SHP77 (cell line): ENCODE results near the gene TNRC18.
A peak's percentile ranks its signal among the peaks of the same experiment; 100 is the strongest.

Experiments used
- DNase-seq, 2 experiments: peaks; one replicate each; lab custom pipeline; 2025; lab: John Stamatoyannopoulos, UW

The TNRC18 gene

DNA sequence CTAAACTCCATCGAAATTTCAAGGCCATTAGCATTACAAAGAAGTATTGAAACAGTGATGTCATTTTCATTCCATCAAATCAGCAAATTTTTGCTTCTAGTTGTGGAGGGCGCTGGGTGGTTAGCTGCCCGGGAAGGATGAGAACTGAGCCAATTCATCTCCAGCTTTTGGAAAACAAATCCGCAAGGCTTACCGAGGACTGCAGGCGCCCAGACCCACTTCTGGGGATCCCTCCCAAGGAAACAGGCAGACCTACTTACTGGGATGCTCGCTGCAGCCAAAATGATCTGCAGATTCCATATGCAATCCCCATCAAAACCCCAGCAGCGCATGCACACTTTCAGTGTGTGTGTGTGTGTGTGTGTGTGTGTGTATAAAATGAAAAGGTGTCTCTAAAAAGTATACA is 19.2 kb downstream of the TNRC18 start:
- DNase-seq: no peak

DNA sequence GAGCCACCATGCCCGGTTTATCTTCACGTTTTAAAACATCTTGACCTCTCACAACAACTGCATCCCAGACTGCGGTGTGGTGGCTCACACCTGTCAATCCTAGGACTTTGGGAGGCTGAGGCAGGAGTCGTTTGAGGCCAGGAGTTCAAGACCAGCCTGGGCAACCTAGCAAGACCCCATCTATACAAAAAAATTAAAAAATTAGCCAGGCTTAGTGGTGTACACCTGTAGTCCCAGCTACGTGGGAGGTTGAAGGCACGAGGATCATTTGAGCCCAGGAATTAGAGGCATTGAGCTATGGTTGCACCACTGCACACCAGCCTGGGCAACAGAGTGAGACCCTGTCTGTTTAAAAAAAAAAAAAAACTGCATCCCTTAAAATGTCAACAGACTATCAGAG is 20.2 kb downstream of the TNRC18 start:
- no peak for DNase-seq

DNA sequence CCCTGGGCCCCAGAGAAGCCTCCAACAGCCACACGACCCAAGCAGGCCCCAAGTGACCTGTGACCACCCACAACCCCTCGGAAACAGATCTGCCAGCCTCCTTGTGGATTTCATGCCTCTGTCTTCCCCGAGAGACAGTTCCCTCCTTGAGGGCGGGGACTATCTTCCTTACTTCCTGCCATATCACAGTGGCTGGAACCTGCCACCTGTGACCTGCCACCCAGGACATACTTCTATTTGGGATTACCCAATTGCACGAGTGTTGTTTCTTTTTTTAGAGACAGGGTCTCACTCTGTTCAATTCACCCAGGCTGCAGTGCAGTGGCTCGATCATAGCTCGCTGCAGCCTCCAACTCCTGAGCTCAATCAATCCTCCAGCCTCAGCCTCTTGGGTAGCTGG is 25.9 kb downstream of the TNRC18 start:
- DNase-seq: no peak

DNA sequence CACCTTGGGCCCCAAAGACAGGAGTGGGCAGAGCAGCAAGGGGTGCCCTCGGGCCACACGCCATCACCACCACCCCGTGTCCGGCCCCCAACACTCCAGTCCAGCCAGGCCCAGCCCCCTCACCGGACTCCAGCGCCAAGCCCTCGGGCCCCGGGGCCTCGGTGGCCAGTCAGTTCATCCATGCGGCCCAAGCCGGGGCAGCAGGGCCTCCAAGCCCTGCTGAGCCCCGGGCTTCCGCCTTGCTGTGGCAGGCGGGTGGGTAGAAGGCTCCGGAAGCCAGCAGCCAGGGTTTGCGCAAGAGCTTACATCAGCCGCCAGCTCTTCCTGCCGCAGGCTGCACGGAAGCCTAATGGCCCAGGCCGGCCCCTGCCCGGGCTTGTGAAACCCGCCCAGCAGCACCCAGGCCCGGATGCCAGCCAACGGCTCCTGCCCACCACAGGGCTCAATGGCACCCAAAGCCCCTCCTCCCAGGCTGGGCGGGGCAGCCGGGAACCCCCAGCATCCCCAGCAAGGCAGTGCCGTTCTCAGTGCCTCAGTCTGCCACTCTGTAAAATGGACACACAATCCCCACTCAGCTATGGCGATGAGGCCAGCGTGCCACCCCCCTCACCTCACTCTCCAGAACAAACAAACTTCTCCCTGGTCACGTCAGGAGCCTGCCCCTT is 26.5 kb downstream of the TNRC18 start:
- peak; percentile 94 to 97 for DNase-seq

DNA sequence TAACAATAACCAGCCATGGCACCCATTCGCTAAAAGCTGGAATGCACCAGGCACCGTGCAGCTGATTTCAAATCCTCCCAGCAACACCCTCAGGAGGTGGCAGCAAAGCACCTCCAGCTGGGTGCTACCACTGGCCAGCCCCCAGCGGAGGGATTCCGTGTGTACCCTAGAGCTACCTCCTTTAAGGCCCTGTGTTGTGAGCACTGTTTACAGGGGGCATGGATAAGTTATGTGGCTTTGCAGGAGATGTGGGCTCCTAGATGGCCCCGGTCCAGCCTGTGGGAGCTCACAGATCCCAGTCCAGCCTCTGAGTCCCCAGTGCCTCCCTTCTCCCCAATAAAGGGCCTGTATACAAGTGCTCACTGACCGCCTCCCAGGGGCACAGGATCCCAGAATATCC is 27.1 kb downstream of the TNRC18 start:
- peak; percentile 89 to 94 for DNase-seq

DNA sequence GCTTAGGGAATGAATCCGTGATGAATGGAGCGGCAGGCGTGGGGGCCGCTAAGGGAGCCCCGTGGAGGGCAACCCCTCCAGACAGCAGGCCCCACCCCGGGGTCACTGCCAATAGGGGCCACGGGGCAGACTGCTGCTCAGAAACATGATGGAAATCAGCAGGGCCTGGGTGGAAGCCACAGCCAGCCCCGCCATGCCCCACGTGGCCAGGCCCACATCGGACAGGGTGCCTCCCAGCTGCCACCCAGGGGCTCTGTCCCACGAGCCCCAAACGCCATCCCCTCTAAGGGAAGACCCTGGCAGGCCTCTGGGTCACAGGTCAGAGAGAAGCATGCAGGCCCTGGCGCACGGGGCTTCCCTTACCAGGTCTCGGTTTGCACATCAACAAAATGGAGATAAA is 28.4 kb downstream of the TNRC18 start:
- no peak for DNase-seq

DNA sequence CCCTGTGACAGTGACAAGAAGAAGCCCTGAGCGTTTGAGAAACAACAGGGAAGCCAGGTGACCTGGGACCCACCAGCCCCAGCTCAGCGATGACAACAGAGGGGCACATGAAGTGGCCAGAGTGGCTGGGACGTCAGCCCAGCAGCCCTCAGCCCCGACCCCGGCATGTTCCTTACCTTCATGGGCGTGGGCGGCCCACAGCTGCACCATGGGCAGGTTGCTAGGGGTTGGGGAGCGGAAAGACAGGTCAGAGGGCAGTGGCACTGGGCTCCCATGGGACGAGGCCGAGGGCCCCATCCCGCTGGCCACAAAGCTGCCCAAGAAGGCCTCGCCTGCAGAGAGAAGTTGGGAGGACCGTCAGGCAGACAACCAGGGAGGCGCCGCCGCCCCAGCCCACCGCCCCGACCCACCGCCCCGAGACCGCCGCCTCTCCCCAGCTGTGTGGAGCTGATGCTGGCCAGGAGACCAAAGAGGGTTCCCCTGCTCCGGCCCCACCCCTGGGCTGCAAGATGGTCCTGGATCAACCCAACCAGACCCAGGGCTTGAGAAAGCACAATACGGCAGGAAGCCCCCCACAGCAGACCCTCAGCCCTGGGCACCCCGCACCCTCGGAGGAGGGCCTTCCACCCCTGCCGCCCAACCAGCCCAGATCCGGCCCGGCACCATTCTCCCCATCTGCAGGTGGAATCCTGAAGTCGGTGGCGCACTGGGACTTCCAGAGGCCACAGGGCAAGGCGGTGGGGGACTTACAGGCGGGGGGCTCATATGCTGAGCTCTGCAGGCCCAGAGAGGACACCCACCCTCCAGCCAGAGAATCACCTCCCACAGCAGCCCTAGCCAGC is 29.1 kb downstream of the TNRC18 start:
- no peak for DNase-seq

DNA sequence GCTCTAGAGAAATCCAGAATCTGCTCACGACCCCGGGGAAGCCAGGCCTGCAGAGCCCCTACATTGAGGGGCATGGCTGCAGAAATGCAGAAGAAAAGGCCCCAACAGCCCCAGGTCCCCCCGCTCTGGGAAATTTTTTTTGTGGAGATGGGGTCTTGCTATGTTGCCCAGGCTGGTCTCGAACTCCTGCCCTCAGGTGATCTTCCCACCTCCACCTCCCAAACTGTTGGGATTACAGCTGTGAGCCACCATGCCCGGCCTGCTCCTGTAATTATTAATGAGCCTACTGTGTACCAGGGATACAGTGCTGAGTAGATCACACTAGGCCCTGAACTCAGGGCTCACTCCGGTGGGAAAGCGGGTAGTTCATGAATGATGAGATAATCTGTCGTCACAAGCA is 29.9 kb downstream of the TNRC18 start:
- no peak for DNase-seq

DNA sequence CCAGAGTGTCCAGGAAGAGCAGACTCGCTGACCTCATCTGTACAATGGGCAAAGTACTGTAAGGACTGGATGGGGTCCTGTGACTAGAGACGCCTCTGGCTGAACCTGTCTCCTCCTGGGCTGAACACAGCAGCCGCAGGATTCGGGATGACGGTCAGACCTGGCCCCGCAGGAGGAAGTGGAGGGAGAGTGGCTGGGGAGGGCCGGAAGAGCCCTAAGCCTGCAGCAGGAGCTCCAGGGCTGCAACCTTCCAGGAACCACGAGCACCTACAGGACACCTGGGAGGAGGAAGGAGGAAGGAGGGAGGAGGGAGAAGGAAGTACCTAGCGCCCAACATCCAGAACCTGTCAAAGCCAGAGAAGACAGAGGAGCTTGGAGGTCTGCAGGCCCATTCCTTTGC is 30.3 kb downstream of the TNRC18 start:
- no peak for DNase-seq

DNA sequence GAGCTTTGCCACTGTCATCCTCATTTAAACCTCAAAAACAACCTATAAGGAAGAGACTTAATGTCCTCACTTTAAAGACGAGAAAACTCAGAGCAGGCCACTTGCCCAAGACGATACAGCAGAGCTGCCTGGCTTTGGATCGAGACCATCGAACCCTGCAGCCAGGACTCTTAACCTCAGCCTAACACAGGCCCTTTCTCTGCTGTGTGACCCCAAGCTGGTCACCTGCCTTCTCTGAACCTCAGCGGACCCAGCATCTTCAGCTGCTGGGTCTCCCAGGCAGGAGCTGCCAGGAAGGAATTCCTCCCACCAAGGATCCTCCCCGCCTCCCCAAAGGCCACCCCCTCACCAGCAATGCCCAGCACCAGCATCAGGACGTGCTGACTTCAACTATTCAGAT is 32.7 kb downstream of the TNRC18 start:
- DNase-seq: no peak

DNA sequence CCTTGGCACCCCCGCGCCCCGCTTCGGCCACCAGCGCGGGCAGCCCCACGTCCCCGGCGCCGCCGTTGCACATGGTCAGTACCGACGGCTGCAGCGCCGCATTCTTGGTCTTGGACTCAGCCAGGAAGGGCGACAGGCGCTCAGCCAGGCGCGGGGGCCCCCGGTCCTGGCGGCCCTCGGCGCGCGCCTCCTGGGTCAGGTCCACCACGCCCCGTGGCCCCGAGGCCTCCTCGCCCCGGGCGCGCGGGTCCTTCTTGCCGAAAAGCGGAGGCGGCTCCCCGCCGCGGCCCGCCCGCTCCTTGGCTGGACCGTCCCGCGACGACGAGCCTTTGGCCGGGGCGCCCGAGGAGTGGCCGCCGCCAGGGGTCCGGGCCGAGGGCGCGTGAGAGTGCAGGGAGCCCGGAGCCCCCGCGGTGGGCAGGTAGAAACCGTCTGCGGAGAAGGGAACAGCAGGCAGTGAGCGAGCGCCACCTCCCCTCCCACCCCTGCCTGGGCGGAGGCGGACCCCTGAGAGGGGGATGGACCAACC is 34.7 kb downstream of the TNRC18 start:
- no peak for DNase-seq

DNA sequence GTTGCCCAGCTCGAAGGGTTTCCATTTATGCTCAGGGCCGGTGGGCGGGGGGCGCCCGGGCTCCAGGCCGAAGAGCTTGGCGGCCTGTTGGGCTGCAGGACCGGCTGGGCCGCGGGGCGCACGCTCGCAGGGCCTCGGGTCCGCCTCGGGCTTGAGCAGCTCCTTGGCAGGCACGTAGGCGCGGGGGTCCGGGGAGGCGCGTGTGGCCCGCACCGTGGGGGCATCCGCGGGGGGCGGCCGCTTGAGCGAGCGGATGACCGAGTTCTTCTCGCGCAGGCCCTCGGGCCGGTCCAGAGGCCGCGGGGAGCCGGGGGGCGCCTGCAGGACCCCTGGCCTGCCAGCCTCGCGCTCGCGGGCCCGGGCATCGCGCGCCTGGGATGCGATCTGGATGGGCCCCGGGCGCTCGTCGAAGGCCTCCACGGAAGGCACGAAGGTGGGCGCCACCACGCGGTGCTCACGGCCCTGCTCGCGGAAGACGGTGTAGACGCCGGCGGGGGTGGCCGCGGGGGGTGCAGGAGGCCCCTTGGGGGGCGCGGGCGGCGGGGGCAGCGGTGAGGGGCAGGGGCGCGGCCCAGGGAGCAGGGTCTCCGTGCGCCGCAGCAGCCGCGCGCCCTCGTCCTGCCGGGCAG is 35.2 kb downstream of the TNRC18 start:
- DNase-seq: no peak

DNA sequence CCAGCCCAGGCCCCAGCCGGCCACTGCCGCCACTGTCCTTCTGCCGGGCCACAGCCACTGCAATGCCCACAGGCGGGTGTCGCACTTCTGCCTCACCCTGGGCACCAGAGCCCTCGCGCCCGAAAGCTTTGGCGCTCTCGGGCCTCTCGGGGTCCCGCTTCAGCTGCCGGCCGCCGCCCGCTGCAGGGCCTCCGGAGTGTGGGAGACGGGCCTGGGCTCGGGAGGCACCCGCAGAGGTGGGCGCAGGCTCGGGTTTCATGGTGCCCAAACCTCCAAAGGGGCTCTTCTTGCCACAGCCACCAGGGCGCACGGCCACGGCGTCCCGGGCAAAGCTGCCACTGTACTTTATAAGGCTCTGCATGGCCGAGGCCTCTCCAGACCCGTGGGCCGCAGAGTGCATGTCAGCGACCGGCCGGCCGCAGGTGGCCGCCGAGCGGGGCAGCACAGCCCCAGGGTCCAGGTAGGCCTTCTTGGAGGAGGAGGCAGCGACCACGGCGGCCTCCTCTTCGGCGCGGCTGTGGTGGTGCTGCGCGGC is 35.9 kb downstream of the TNRC18 start:
- no peak for DNase-seq

DNA sequence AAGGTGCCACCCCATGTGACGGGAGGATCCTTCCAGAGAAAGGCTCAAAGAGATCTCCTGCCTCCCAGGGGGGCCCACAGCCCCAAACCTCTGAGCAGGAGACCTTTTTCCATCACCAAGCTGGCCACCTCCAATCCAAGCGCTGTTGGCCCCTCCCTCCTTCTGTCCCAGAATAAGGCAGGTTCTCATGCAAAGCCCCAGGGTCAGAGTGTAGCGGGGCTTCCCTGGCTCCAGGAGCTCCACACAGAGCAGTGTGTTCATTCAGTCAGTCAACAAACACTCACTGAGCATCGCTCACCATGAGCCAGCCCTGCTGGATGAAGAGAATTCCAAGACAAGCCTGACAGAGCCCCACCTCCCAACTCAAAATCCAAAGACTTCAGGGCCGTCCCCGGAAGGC is 39.0 kb downstream of the TNRC18 start:
- no peak for DNase-seq

DNA sequence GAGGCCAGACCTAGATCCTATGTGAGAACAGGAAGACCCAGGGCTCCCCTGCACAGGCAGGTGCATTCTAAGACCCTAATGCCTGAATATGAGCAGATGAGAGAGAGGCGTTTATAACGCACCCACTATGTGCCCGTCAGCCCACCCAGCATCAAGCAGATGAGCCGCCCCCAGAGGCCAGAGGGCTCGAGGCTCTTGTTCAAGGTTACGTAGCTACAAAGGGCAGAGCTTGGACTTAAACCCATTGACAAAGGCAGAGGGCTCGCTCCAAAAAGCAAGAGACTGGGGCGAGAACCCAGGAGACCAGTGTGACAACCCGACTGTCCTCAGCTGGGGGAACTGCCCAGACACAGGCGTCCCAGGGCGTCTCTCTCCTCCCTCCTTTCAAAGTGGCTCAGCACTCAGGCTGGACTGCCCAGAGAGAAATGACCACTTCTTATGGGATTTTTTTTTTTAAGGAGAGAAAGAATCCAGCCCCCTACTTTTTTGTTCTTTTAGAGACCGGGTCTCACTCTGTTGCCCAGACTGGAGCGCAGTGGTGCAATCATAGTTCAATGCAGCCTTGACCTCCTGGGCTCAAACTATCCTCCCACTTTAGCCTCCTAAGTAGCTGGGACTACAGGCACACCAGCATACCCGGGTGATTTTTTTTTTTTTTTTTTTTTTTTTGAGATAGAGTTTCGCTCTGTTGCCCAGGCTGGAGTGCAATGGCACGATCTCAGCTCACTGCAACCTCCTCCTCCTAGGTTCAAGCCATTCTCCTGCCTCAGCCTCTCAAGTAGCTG is 40.1 kb downstream of the TNRC18 start:
- no peak for DNase-seq

DNA sequence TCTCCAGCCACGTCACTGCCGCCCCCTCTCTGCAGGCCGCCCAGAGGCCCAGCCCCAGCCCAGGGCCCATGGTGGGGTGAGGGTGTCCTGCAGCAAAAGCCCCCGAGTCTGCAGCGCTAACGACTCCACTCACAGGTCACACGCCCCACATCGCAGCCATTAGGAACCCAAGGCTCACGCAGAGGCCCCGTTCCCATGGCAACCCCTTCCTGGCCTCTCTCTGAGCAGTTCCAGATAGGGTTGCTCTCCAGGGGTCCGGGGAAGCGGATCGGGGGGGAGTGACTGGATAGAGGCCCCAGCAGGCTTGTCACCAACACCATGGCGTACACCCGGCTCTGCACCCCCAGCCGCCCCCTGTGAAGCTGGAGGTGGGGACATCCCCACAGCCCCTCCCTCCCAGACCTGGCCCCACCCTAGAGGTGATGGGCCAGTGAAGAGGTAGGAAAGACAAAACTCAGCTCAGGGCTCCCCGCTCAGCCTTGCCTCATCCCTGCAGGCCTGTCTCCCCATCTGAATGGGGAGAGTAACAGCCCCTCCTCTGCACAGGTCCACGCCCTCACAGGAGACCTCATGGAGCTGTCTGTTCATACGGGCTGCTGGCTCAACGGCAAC is 41.2 kb downstream of the TNRC18 start:
- DNase-seq: no peak

DNA sequence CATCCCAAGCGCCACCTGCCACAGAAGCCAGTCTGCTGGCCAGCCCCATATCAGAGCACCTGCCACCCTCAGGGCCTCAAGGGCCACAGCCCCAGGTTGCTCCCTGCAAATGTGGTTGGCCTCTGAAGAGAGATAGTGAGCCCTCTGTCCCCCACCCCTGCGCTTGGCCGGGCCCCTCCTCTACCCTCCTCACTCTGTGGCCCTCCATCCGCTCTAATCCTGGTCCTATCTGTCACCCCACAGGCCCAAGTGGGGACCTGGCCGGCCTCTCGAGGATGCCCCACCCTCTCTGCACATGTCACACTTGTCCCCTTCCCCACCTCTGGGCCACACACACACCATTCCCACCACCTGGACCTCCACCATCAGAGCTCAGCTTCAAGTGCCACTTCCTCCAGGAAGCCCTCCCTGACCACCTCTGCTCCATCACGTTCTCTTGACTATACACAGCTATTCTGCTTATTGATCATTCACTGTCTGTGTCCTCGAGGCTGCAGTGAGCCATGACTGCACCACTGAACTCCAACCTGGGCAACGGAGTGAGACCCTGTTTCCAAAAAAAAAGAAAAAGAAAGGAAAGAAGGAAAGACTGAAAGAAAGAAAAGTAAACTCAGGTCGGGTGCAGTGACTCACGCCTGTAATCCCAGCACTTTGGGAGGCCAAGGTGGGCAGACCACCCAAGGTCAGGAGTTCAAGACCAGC is 42.4 kb downstream of the TNRC18 start:
- no peak for DNase-seq

DNA sequence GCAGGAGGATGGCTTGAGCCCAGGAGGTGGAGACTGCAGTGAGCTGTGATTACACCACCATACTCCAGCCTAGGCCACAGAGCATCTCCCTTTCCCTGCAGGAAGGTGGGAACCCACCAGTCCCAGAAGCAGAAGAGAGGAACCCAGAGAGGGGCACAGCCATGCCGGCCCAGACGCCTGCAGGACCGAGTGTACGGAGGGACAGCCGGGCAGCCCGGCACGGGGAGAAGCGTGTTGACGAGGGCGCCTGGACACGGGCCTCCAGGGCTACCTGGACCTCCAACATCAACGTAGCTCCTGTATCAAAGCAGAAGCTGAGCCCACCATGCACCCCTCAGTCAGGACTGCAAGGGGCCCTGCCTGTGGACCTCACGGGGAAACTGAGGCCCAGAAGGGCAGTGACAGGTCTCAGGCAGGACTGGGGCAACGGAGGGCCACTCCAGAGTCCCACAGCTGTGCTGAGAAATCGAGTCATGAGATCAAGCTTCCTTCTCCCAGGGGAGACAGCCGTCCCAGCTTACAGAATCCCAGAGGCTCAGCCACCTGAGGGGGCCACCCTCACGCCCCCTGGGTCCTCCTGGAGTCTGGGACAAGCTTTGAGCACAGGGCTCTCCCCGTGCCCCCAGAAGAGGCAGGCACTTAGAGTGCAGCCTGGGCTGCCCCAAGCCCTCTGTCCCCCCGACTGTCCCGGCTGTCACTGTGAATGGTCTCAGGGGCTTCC is 43.1 kb downstream of the TNRC18 start:
- DNase-seq: no peak

DNA sequence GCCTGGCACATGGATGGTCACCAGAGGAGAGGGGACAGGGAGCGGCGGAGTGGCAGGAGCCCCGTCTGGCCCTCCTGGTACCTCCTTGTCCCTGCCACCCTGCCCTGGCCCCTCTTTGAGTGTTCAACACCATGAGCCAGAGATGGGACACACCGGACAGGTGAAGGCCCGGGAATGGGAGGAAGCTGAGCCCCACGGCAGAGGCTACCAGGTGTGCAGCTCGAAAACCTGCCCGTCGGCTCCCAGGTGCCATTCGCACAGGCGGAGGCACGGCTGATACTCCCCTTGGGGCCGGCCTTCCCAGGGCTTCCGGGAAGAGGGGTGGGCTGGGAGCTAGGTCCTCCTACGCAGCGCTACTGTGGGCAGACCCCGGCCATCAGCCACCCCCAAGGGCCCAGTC is 44.1 kb downstream of the TNRC18 start:
- no peak for DNase-seq

DNA sequence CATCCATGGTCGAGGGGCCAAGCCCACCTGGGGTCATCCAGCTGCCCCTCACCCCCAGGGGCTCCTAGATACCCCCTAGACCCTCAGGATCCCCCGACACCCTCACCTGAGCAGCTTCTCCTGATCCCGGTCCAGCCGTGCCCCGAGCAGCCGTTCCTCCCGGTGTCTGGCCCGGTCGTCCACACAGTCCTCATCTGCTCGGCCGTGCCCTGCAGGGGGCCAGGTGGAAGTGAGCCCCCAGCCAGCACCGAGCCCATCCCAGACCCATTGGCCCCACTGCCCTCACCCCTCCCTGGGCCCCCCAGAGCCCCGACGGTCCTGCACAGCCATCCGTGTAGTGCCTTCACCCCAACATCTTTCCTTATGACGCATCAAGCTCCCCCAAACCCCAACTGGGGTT is 45.8 kb downstream of the TNRC18 start:
- DNase-seq: no peak
